GM19397 (cell line): ENCODE results near the gene PCDHGB6.
A peak's percentile ranks its signal among the peaks of the same experiment; 100 is the strongest.
"Not testable (repeated sequence)": the region's sequence is repeated elsewhere in the genome, so short reads cannot be mapped to it uniquely, and the experiment has no call there.

Experiments
- ATAC-seq: cut with Tn5 transposase; IDR thresholded peaks from one replicate; pipeline ENCODE4 v1.9.1; 2021; ENCODE audit warnings: mild to moderate bottlenecking, moderate library complexity; ENCODE audit not compliant: unreplicated experiment

Gene PCDHGB6

DNA sequence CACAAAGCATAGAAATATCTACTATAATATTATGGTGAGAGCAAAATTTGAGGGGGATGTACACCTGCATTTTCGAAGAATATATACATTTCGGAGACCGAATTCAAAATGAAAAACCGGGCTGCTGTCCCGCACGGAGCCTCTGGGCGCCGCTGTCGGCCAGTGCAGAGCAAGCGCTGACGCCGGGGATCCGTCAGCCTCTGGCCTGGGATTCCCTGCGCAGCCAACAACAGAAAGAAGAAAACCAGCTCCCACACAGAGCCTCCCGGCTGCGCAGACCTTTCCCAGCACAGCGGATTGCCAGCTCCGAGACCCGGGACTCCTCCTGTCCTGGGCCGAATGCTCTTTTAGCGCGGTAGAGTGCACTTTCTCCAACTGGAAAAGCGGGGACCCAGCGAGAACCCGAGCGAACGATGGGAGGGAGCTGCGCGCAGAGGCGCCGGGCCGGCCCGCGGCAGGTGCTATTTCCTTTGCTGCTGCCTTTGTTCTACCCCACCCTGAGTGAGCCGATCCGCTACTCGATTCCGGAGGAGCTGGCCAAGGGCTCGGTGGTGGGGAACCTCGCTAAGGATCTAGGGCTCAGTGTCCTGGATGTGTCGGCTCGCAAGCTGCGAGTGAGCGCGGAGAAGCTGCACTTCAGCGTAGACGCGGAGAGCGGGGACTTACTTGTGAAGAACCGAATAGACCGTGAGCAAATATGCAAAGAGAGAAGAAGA lies at the start of gene PCDHGB6:
PCDHGB6 (plus strand) TSS at position 232 of the 716 bp plus-strand sequence; CDS start at position 414, 182 bp downstream.
- not testable (repeated sequence) for ATAC-seq

DNA sequence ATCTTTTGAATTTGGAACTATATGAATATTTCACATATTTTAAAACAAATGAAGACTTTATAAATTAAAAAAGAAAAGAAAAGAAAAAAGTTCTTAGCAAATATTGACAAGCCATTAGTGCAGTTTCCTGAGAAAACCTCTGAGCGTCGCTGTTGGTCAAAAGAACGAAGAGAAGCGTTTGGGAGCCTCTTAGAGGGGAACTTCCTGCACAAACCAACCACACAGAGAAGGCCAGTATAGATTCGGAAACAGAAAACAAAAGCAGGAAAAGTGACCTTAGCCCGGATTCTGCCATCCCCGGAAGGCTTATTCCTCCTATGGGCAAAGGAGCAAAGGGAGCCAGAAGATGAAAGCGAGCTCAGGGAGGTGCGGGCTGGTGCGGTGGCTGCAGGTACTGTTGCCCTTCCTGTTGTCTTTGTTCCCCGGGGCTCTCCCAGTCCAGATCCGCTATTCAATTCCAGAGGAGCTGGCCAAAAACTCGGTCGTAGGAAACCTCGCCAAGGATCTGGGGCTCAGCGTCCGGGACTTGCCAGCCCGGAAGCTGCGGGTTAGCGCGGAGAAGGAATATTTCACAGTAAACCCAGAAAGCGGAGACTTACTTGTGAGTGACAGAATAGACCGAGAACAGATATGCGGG lies 47.9 kb upstream of the PCDHGB6 start, which contains the start of gene PCDHGB2:
PCDHGB2 (plus strand) TSS at position 205 of the 637 bp plus-strand sequence; CDS start at position 347, 142 bp downstream.
- no peak for ATAC-seq

DNA sequence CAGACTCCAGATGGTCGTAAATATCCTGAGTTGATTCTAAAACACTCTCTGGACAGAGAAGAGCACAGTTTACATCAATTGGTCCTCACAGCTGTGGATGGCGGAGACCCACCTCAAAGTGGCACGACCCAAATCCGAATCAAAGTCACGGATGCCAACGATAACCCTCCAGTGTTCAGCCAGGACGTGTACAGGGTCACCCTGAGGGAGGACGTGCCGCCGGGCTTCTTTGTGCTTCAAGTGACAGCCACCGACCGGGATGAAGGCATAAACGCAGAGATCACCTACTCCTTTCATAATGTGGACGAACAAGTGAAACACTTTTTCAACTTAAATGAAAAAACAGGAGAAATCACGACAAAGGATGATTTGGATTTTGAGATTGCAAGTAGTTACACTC lies 47.1 kb upstream of the PCDHGB6 start:
- no peak for ATAC-seq

DNA sequence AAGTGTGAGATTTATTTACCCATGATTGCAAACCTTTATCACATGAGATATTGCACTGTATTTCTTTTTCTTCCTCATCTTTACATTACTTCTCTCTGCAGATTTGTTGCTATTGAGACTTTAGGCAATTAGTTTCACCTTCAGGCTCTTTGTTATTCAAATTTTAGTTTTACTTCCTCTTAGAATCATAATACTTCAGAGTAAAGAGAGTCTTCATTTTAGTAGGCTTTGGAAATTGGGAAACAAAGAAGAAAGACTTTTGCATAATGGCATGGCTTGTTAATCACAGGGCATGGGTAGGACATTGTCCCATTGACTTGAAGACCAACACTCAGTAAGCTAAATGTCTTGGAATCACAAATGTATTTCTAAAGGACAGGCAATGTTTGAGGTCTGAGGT lies 45.1 kb upstream of the PCDHGB6 start:
- ATAC-seq, result no peak

DNA sequence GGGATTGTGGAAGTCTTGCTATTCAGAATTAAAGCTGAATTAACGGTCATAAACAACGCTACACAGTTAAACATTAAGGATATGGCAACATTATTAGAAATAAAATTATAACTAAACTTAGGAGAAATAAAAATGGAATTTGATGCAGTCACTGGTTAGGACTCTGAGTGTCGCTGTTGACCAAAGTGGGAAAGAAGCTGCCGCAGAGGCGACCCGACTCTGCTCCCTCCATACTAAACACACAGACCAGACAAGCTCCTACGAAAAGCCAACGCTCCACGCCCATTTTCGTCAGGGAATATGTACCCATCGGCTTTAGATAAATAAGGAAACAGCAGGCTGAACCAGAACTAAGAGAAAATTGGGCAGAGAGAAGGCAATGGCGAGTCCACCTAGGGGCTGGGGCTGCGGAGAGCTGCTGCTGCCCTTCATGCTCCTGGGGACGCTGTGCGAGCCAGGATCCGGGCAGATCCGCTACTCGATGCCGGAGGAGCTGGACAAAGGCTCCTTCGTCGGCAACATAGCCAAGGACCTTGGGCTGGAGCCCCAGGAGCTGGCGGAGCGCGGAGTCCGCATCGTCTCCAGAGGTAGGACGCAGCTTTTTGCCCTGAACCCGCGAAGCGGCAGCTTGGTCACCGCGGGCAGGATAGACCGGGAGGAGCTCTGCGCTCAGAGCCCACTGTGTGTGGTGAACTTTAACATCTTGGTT lies 43.7 kb upstream of the PCDHGB6 start, which contains the start of gene PCDHGA5:
PCDHGA5 (plus strand) TSS at position 211 of the 709 bp plus-strand sequence; CDS start at position 380, 169 bp downstream.
- ATAC-seq, result no peak

DNA sequence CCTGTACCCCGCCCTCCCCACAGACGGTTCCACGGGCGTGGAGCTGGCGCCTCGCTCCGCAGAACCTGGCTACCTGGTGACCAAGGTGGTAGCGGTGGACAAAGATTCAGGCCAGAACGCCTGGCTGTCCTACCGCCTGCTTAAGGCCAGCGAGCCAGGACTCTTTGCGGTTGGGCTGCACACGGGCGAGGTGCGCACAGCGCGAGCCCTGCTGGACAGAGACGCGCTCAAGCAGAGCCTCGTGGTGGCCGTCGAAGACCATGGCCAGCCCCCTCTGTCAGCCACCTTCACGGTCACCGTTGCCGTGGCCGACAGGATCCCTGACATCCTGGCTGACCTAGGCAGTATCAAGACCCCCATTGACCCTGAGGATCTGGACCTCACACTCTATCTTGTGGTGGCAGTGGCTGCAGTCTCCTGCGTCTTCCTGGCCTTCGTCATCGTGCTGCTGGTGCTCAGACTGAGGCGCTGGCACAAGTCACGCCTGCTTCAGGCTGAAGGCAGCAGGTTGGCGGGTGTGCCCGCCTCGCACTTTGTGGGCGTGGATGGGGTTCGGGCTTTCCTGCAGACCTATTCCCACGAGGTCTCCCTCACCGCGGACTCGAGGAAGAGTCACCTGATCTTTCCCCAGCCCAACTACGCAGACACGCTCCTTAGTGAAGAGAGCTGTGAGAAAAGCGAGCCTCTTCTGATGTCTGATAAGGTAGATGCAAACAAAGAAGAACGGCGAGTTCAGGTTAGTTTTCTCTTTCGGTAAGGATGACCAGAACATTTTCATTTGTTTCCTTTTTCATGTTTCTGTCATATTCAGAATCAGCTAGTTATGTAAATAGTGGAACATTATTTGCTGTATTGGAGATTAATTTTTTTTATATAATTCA lies 41.6 kb upstream of the PCDHGB6 start:
- no peak for ATAC-seq

DNA sequence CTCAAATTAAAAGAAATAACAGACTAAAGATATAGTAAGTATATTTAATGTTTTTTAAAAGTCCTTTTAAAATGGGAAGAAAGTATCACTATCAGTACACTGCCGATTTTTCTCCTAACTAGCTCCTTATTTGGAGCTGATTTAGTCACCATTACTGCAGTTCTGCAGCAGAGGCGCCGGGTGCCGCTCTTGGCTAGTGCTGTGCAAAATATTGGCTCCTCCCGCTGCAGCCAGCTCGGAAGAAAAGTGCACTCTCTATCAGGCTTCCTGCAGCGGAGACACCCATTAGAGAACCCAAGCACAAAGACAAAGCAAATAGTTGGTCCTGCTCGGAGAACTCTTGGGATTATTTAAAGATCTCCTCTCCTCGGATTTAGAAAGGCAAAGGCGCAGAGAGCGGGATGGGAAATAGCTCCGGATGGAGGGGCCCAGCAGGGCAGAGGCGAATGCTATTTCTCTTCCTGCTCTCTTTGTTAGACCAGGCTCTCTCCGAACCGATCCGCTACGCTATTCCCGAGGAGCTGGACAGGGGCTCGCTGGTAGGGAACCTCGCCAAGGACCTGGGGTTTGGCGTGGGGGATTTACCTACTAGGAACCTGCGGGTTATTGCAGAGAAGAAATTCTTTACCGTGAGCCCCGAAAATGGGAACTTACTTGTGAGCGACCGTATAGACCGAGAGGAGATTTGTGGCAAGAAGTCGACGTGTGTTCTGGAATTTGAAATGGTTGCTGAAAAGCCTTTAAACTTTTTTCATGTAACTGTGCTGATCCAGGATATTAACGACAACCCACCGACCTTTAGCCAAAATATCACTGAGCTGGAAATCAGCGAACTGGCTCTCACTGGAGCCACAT lies 37.6 kb upstream of the PCDHGB6 start, which contains the start of gene PCDHGB3:
PCDHGB3 (plus strand) TSS at position 249 of the 855 bp plus-strand sequence; CDS start at position 402, 153 bp downstream.
- no peak for ATAC-seq

DNA sequence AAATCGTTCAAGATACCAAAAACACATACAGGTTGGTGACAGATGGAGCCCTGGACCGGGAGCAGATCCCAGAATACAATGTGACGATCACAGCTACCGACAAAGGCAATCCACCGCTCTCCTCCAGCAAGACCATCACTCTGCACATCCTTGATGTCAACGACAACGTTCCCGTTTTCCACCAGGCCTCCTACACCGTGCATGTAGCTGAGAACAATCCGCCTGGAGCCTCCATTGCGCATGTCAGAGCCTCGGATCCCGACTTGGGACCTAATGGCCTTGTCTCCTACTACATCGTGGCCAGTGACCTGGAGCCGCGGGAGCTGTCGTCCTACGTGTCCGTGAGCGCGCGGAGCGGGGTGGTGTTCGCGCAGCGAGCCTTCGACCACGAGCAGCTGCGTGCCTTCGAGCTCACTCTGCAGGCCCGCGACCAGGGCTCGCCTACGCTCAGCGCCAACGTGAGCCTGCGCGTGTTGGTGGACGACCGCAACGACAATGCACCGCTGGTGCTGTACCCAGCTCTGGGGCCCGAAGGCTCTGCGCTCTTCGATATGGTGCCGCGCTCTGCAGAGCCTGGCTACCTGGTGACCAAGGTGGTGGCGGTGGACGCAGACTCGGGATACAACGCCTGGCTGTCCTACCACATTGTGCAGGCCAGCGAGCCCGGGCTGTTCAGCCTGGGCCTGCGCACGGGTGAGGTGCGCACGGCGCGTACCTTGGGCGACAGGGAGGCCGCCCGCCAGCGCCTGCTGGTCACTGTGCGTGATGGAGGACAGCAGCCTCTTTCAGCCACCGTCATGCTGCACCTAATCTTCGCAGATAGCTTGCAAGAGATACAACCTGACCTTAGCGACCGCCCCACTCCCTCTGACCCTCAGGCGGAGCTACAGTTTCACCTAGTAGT lies 36.0 kb upstream of the PCDHGB6 start:
- ATAC-seq, result no peak

DNA sequence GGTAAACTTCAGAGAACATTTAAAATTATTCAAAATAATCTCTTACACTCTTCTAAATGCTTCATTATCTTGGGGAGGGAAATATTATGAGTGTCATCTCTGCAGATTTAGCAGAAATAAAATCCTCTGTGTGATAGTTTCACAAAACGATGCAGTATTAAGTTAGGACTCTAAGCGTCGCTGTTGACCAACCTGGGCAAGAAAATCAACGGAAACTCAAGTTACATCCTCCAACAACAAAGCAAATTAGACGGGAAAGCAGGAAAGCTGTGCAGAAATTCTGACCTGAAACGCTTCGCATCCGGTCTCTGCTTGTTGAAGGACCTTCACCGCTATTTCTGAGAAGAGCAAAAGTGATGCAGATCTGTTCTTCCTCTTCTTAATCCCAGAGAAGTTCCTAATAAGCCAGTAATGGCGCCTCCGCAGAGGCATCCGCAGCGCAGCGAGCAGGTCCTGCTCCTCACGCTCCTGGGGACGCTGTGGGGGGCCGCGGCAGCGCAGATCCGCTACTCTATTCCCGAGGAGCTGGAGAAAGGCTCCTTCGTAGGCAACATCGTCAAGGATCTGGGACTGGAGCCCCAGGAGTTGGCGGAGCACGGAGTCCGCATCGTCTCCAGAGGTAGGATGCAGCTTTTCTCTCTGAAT lies 34.0 kb upstream of the PCDHGB6 start, which contains the start of gene PCDHGA6:
PCDHGA6 (plus strand) TSS at position 219 of the 645 bp plus-strand sequence; CDS start at position 412, 193 bp downstream.
- ATAC-seq, result no peak

DNA sequence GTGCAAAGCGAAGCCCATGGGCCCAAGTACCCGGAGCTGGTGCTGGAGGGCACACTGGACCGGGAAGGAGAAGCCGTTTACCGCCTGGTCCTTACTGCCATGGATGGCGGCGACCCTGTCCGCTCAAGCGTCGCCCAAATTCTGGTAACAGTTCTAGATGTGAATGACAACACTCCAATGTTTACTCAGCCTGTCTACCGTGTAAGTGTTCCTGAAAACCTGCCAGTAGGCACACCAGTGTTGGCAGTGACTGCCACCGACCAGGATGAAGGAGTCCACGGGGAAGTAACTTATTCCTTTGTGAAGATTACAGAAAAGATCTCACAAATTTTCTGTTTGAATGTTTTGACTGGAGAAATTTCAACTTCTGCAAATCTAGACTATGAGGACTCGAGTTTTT lies 33.2 kb upstream of the PCDHGB6 start:
- no peak for ATAC-seq

DNA sequence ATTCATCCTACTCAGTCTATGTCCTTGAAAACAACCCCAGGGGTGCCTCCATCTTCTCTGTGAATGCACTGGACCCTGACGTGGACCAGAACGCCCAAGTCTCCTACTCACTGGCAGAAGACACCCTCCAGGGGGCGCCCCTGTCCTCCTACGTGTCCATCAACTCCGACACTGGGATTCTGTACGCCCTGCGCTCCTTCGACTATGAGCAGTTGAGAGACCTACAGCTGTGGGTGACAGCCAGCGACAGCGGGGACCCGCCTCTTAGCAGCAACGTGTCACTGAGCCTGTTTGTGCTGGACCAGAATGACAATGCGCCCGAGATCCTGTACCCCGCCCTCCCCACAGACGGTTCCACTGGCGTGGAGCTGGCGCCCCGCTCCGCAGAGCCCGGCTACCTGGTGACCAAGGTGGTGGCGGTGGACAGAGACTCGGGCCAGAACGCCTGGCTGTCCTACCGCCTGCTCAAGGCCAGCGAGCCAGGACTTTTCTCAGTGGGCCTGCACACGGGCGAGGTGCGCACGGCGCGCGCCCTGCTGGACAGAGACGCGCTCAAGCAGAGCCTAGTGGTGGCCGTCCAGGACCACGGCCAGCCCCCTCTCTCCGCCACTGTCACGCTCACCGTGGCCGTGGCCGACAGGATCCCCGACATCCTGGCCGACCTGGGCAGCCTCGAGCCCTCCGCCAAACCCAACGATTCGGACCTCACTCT lies 32.2 kb upstream of the PCDHGB6 start:
- not testable (repeated sequence) for ATAC-seq

DNA sequence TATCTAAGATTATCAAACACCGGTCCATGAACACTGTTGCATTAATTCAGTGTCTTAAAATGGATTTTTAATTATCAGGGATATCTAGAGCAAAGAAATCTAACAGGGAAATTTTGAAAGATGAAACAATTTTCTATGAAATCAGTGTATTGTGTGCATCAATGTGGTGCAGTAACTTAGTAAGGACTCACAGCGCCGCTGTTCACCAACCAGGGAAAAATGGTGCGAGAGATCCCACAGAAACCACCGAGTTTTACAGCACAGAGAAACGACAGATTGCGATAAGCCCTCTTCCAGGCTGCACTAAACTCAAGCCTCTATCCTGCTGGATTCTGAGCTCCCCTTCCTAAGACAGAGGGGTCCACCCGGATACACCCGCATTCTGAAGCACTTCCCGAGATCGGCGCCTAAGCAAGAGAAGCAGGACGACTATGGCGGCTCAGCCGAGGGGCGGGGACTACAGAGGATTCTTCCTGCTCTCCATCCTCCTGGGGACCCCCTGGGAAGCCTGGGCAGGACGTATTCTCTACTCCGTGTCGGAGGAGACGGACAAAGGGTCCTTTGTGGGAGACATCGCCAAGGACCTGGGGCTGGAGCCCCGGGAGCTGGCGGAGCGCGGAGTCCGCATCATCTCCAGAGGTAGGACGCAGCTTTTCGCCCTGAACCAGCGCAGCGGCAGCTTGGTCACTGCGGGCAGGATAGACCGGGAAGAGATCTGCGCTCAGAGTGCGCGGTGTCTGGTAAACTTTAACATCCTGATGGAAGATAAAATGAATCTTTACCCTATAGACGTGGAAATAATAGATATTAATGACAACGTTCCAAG lies 25.1 kb upstream of the PCDHGB6 start, which contains the start of gene PCDHGA7:
PCDHGA7 (plus strand) TSS at position 274 of the 826 bp plus-strand sequence; CDS start at position 432, 158 bp downstream.
- ATAC-seq, result no peak

DNA sequence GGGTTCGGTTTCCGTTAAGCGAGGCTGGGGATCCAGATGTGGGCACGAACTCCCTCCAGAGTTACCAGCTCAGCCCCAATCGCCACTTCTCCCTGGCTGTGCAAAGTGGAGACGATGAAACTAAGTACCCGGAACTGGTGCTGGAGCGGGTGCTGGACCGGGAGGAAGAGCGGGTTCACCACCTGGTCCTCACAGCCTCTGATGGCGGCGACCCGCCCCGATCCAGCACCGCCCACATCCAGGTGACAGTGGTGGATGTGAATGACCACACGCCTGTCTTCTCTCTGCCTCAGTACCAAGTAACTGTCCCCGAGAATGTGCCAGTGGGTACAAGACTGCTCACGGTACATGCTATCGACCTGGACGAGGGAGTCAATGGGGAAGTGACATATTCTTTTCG lies 24.5 kb upstream of the PCDHGB6 start:
- no peak for ATAC-seq

DNA sequence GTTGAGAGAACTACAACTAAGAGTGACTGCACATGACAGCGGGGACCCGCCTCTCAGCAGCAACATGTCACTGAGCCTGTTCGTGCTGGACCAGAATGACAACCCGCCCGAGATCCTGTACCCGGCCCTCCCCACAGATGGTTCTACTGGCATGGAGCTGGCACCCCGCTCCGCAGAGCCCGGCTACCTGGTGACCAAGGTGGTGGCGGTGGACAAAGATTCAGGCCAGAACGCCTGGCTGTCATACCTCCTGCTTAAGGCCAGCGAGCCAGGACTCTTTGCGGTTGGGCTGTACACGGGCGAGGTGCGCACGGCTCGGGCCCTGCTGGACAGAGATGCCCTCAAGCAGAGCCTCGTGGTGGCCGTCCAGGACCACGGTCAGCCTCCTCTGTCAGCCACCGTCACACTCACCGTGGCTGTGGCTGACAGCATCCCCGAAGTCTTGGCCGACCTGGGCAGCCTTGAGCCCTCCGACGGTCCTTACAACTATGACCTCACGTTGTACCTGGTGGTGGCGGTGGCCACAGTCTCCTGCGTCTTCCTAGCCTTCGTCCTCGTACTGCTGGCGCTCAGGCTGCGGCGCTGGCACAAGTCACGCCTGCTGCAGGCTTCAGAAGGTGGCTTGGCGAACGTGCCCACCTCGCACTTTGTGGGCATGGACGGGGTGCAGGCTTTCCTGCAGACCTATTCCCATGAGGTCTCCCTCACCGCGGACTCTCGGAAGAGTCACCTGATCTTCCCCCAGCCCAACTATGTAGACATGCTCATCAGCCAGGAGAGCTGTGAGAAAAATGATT lies 23.2 kb upstream of the PCDHGB6 start:
- ATAC-seq, result no peak

DNA sequence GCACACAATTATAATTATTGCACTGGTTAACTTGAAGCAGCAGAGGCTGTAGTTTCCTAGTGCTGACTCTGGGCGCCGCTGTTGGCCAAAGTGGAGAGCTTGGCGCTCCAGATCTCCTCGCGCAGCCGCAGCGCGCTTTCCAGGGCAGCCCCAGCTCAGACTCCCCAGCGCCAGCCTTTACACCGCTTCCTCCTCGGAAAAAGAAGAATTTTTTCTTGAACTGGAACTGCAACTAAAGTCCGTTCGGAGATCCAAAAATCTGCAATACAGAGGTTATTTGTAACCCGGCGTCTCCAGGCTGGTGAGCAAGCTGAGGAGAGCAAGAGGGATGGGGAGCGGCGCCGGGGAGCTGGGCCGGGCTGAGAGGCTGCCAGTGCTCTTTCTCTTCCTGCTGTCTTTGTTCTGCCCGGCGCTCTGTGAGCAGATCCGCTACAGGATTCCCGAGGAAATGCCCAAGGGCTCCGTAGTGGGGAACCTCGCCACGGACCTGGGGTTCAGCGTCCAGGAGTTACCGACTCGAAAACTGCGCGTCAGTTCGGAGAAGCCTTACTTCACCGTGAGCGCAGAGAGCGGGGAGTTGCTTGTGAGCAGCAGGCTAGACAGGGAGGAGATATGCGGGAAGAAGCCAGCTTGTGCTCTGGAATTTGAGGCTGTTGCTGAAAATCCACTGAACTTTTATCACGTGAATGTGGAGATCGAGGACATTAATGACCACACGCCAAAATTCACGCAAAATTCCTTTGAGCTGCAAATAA lies 20.1 kb upstream of the PCDHGB6 start, which contains the start of gene PCDHGB4:
PCDHGB4 (plus strand) TSS at position 142 of the 755 bp plus-strand sequence; CDS start at position 329, 187 bp downstream.
- peak; percentile 94 for ATAC-seq
